OCI-LY7 (cell line): ENCODE measurements around the gene CAND2.

Experiments
- CTCF ChIP-seq: fragments of 200-600 bp; sonication (generic); conservative IDR thresholded peaks from 2 replicates; pipeline ENCODE4 v1.5.1; 2014; ENCODE audit warnings: mild to moderate bottlenecking, antibody characterized with exemption, low read length, moderate library complexity, mixed read lengths
- EZH2phosphoT487 ChIP-seq: fragments of 200-600 bp; sonication (generic); IDR thresholded peaks from 2 replicates; pipeline ENCODE4 v1.6.1; 2018; ENCODE audit warnings: low read depth, borderline replicate concordance, mild to moderate bottlenecking, mixed run types, antibody characterized with exemption, low read length, moderate library complexity, mixed read lengths

DNA sequence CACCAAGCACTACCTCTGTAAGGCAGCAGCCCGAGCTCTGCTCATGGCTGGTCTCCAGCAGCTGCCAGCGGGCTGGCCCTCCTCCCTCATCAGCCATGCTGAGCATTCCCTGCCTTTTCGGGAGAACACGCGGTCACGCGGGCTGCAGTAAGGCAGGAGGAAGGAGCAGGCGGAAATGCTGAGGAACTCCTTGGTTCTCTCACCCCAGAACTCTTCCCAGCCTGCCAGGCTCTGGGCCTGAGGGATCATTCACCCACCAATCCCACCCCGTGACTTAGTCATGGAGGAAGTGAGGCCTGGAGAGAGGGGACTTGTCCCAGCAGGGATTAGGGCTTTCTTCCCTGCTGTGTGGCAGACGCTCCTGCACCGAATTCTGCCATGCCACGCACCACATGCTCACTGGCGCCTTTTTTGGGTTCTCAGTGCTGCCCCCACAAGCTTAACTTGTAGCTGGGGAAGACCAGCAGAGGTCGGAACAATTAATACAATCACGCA, 87.8 kb downstream of the CAND2 start:
- TF ChIP-seq CTCF (peak; percentile 54; the same call in 1 of the 2 replicates), EZH2phosphoT487 (no peak)
